GM12801 (cell line): ENCODE data around the gene PPA1.

ENCODE experiments used
- TF ChIP-seq, protein P1 (sequence below): IDR thresholded peaks from one replicate; pipeline ENCODE4 v1.5.1; 2011; ENCODE audit warnings: control low read depth; ENCODE audit not compliant: insufficient read length; ENCODE audit errors: extremely low read depth

PPA1 gene

GRCh38 chr10:70260734-70261133 lies 27.5 kb upstream of the PPA1 start:
- TF ChIP-seq, protein P1, sequence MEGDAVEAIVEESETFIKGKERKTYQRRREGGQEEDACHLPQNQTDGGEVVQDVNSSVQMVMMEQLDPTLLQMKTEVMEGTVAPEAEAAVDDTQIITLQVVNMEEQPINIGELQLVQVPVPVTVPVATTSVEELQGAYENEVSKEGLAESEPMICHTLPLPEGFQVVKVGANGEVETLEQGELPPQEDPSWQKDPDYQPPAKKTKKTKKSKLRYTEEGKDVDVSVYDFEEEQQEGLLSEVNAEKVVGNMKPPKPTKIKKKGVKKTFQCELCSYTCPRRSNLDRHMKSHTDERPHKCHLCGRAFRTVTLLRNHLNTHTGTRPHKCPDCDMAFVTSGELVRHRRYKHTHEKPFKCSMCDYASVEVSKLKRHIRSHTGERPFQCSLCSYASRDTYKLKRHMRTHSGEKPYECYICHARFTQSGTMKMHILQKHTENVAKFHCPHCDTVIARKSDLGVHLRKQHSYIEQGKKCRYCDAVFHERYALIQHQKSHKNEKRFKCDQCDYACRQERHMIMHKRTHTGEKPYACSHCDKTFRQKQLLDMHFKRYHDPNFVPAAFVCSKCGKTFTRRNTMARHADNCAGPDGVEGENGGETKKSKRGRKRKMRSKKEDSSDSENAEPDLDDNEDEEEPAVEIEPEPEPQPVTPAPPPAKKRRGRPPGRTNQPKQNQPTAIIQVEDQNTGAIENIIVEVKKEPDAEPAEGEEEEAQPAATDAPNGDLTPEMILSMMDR = no peak

DNA sequence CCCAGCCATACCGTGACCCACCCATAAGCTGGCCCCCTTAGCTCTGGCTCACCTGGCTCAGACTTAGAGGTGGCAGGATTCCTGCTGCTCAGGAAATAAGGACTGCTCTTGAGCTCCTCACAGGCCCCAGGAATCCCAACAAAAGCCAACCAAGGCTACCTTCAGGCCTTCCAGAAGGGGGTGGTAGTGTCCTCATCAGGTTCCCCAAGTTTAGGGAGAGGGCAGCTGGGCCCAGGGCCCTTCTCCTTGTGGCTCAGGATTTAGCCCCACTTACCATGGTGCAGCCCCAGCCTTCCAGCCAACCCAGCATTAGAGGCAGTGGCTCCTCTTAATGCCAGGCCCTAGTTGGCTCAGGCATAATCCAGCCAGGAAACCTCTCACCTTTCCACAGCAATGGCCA lies 27.0 kb upstream of the PPA1 start:
- TF ChIP-seq, protein P1 = no peak

DNA sequence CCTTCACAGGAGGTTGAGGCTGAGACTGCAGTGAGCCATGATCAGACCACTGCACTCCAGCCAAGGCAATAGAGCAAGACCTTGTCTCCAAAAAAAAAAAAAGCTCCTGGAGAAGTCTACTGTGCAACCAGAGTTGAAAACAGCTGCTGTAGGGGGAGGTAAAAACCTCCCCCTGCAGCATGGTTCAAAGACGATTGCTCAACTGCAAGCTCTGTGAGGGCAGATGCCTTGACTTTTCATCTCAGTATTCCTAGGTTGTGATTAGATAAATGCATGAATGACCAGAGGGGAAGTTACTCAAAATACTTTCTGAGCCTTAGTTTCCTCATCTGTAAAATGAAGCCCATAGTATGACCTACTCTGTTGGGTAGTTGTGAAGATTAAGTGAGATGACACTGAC lies 25.0 kb upstream of the PPA1 start:
- TF ChIP-seq, protein P1 = no peak

DNA sequence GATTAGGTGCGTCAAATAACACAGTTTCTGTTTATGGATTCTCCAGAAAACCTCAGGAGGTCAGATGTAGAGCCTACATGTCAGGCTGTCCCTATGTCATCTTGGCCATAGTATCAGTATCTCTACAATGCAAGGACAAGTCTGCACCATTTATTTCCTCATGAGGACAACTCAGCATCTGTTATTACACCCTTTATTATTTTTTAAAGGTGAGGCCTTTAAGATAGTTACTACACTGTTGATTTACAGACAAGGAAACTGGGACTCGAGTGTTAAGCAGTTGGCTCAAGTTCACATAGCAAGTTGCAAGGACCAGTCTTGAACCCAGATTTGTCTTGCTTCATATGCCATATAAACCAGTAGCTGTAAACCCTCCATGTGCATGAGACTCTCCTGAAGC lies 23.2 kb upstream of the PPA1 start:
- TF ChIP-seq, protein P1 = no peak

- TF ChIP-seq, protein P1 = no peak
Observed at GRCh38 chr10:70255329-70256299, 22.4 kb upstream of the PPA1 start.

- TF ChIP-seq, protein P1 = no peak
Observed at GRCh38 chr10:70254778-70255328, 21.6 kb upstream of the PPA1 start.

GRCh38 chr10:70253878-70254765 lies 20.9 kb upstream of the PPA1 start:
- TF ChIP-seq, protein P1 = no peak
